HL-60 (cell line): Measurements from ENCODE around the gene FAM83B.

ENCODE experiments used
- DNase-seq, 2 experiments: peaks; one replicate each; pipeline ENCODE4 v3.0.0-alpha.2; 2010 to 2020; ENCODE audit warnings: low read depth in 1 of 2, low spot score in 1 of 2
- H3K27ac ChIP-seq: fragments of 250-450 bp; sonication (Bioruptor Pico); replicated peaks from 2 replicates; pipeline ENCODE4 v1.5.1; 2020; ENCODE audit warnings: mild to moderate bottlenecking, moderate library complexity
- H3K27me3 ChIP-seq: fragments of 250-450 bp; sonication (Bioruptor Pico); 2 replicates; pipeline ENCODE4 v1.5.1; 2021; ENCODE audit warnings: mild to moderate bottlenecking, moderate library complexity; ENCODE audit not compliant: insufficient read depth, poor library complexity, severe bottlenecking
- H3K4me3 ChIP-seq: replicated peaks from 2 replicates; pipeline ENCODE4 v1.5.1; 2011; ENCODE audit warnings: mild to moderate bottlenecking, control low read depth, low read length; ENCODE audit not compliant: insufficient read depth
- GABPA ChIP-seq: IDR thresholded peaks from 2 replicates; pipeline ENCODE4 v1.6.1; 2012; ENCODE audit warnings: low read depth
- POLR2AphosphoS5 ChIP-seq: IDR thresholded peaks from 2 replicates; pipeline ENCODE4 v1.6.1; 2012; ENCODE audit warnings: low read depth
- SPI1 ChIP-seq: IDR thresholded peaks from 2 replicates; pipeline ENCODE4 v1.6.1; 2012; ENCODE audit warnings: low read depth, mild to moderate bottlenecking, borderline replicate concordance
- TF ChIP-seq, protein P1 (sequence below): IDR thresholded peaks from one replicate; pipeline ENCODE4 v1.5.1; 2011; ENCODE audit warnings: low read length, control low read depth, inconsistent platforms; ENCODE audit not compliant: insufficient read depth
- TF ChIP-seq, protein P2 (sequence below): IDR thresholded peaks from 2 replicates; pipeline ENCODE4 v1.6.1; 2012; ENCODE audit warnings: low read depth; ENCODE audit not compliant: insufficient replicate concordance

FAM83B gene

GRCh38 chr6:54910921-54911320 lies 64.3 kb downstream of the FAM83B start:
- Histone ChIP-seq H3K27ac (no peak overlapping the region), H3K27me3 (no peaks in the 10 kb centered on the region), H3K4me3 (no peak overlapping the region)
- DNase-seq: no peak
- TF ChIP-seq, protein P1, sequence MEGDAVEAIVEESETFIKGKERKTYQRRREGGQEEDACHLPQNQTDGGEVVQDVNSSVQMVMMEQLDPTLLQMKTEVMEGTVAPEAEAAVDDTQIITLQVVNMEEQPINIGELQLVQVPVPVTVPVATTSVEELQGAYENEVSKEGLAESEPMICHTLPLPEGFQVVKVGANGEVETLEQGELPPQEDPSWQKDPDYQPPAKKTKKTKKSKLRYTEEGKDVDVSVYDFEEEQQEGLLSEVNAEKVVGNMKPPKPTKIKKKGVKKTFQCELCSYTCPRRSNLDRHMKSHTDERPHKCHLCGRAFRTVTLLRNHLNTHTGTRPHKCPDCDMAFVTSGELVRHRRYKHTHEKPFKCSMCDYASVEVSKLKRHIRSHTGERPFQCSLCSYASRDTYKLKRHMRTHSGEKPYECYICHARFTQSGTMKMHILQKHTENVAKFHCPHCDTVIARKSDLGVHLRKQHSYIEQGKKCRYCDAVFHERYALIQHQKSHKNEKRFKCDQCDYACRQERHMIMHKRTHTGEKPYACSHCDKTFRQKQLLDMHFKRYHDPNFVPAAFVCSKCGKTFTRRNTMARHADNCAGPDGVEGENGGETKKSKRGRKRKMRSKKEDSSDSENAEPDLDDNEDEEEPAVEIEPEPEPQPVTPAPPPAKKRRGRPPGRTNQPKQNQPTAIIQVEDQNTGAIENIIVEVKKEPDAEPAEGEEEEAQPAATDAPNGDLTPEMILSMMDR: no peak
- TF ChIP-seq SPI1: no peak
- TF ChIP-seq GABPA: no peak
- TF ChIP-seq, protein P2, sequence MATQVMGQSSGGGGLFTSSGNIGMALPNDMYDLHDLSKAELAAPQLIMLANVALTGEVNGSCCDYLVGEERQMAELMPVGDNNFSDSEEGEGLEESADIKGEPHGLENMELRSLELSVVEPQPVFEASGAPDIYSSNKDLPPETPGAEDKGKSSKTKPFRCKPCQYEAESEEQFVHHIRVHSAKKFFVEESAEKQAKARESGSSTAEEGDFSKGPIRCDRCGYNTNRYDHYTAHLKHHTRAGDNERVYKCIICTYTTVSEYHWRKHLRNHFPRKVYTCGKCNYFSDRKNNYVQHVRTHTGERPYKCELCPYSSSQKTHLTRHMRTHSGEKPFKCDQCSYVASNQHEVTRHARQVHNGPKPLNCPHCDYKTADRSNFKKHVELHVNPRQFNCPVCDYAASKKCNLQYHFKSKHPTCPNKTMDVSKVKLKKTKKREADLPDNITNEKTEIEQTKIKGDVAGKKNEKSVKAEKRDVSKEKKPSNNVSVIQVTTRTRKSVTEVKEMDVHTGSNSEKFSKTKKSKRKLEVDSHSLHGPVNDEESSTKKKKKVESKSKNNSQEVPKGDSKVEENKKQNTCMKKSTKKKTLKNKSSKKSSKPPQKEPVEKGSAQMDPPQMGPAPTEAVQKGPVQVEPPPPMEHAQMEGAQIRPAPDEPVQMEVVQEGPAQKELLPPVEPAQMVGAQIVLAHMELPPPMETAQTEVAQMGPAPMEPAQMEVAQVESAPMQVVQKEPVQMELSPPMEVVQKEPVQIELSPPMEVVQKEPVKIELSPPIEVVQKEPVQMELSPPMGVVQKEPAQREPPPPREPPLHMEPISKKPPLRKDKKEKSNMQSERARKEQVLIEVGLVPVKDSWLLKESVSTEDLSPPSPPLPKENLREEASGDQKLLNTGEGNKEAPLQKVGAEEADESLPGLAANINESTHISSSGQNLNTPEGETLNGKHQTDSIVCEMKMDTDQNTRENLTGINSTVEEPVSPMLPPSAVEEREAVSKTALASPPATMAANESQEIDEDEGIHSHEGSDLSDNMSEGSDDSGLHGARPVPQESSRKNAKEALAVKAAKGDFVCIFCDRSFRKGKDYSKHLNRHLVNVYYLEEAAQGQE: no peak
- TF ChIP-seq POLR2AphosphoS5: no peak

DNA sequence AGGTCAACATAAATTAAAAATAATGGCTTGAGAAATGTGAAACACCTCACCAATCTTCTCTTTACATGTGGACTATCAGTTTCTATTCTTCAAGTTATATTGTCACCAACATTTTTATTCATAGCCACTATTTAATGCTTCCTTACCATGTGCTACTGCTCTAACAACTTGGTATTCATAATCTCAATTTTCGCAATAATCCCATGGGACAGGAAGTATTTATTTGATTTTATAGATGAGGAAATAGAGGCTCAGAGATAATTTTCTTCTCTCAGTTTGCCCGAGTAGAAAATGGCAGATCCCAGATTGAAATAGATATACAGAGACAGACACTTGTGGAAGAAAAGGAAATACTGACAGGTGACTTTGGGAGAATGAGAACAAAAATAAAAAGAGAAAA lies 66.6 kb downstream of the FAM83B start:
- H3K27me3 ChIP-seq: no peaks in the 10 kb centered on the region
- H3K4me3 ChIP-seq: no peak overlapping the region
- no peak for TF ChIP-seq SPI1
- TF ChIP-seq, protein P1: no peak
- TF ChIP-seq POLR2AphosphoS5: no peak
- TF ChIP-seq, protein P2: no peak
- no peak for TF ChIP-seq GABPA
- H3K27ac ChIP-seq: no peak overlapping the region
- DNase-seq: no peak

- TF ChIP-seq, protein P2: no peak
- no peak for TF ChIP-seq POLR2AphosphoS5
- TF ChIP-seq GABPA: no peak
- TF ChIP-seq SPI1: no peak
- TF ChIP-seq, protein P1: no peak
- H3K27ac ChIP-seq: no peak overlapping the region
- no peak for DNase-seq
- H3K4me3 ChIP-seq: no peak overlapping the region
- H3K27me3 ChIP-seq: no peaks in the 10 kb centered on the region
Measured at GRCh38 chr6:54916858-54917257, 70.3 kb downstream of the FAM83B start.
